Thyroid gland (tissue), 4 donors: Measurements from ENCODE around the gene COIL. TPM values are rescaled to one million over a fixed set of nuclear protein-coding genes. Genes with fewer than 3 reads are reported as not detected.

Experiments
- DNase-seq, 2 donors: peaks; one replicate each; pipeline ENCODE4 v3.0.0-alpha.2; 2019
- H3K27ac ChIP-seq, 3 donors: fragments of 200-600 bp; sonication (generic); 1 replicate in 2 of 3; 2 replicates in 1 of 3; pipeline ENCODE4 v1.5.1; 2016 to 2019; ENCODE audit warnings: mild to moderate bottlenecking in 1 of 3, moderate library complexity in 1 of 3
- H3K27me3 ChIP-seq: fragments of 200-600 bp; sonication (generic); one replicate; pipeline ENCODE4 v1.5.1; 2019
- H3K36me3 ChIP-seq, 2 donors: fragments of 200-600 bp; sonication (generic); one replicate each; pipeline ENCODE4 v1.5.1; 2016 to 2019
- H3K4me1 ChIP-seq, 2 donors: fragments of 200-600 bp; sonication (generic); one replicate each; pipeline ENCODE4 v1.5.1; 2017 to 2019
- H3K4me3 ChIP-seq, 3 donors: fragments of 200-600 bp; sonication (generic); replicated peaks in 1 of 3; 1 replicate in 2 of 3; 2 replicates in 1 of 3; pipeline ENCODE4 v1.5.1; 2016; ENCODE audit warnings: mild to moderate bottlenecking in 1 of 3
- H3K9me3 ChIP-seq: fragments of 200-600 bp; sonication (generic); one replicate; pipeline ENCODE4 v1.5.1; 2017
- CTCF ChIP-seq, 6 experiments: fragments of 200-600 bp in 3 of 6; fragments of 450-650 bp in 3 of 6; sonication (generic) in 3 of 6; IDR thresholded peaks; one replicate each; pipeline ENCODE4 v1.5.1; 2016 to 2019; ENCODE audit warnings: antibody characterized with exemption in 6 of 6, mild to moderate bottlenecking in 2 of 6, inconsistent platforms in 1 of 6, moderate library complexity in 1 of 6
- POLR2A ChIP-seq, 2 donors: fragments of 450-650 bp; IDR thresholded peaks; one replicate each; pipeline ENCODE4 v1.6.1; 2017; ENCODE audit warnings: antibody characterized with exemption in 2 of 2, mild to moderate bottlenecking in 2 of 2, moderate library complexity in 1 of 2
- WGBS, 2 donors: methylation state at CpG; one replicate each; pipeline ENCODE4 v1.1.5; 2017; 5-methylcytosine and 5-hydroxymethylcytosine counted together
- intact Hi-C: fragments of 100-400 bp; cut with DNase I; formaldehyde crosslinking; loops from one replicate; pipeline ENCODE4 v1.15.1; 2023
- total RNA-seq, 4 donors: library from RNA; depleted of rRNA; stranded (reverse); fragments of >200 nt; gene quantifications; one replicate each; pipeline ENCODE4 v1.2.3, GENCODE V29; 2016

Gene COIL
- total RNA-seq, 4 donors from 2014 or later, result 13.2 to 18.3 (median 17.5) TPM

- H3K4me3 ChIP-seq, result no peak overlapping the region
- H3K36me3 ChIP-seq, result no peaks in the 10 kb centered on the region
- DNase-seq, result no peak
- peaks cover 11 to 16% of the 10 kb centered on the region in 2 donors for H3K4me1 ChIP-seq
- no peaks in the 10 kb centered on the region for H3K27me3 ChIP-seq
- intact Hi-C loops, result no loop called here
- no peak overlapping the region for H3K27ac ChIP-seq
- H3K9me3 ChIP-seq, result no peaks in the 10 kb centered on the region
- TF ChIP-seq POLR2A (IDR thresholded peaks at IDR 0.05) (no peak), CTCF (IDR thresholded peaks at IDR 0.05) (no peak)
- WGBS, 2 donors, result 96% methylated on average over 5 of the region's 5 CpGs
These were observed 3.9 kb downstream of the COIL start for GRCh38 chr17:56956992-56957391.

- WGBS, 2 donors, result 74 to 84% methylated on average over 3 of the region's 3 CpGs
- intact Hi-C loops, result no loop called here
- Histone ChIP-seq H3K4me1 (no peaks in the 10 kb centered on the region), H3K27ac (no peak overlapping the region), H3K9me3 (no peaks in the 10 kb centered on the region), H3K27me3 (no peaks in the 10 kb centered on the region), H3K4me3 (no peak overlapping the region), H3K36me3 (peaks cover 17 to 28% of the 10 kb centered on the region in 2 donors)
- TF ChIP-seq POLR2A (IDR thresholded peaks at IDR 0.05) (no peak), CTCF (IDR thresholded peaks at IDR 0.05) (no peak)
- DNase-seq, result no peak
These were observed 11.3 kb downstream of the COIL start for GRCh38 chr17:56949595-56949994.

GRCh38 chr17:56948491-56948890, 12.4 kb downstream of the COIL start:
- no peaks in the 10 kb centered on the region for H3K27me3 ChIP-seq
- no peaks in the 10 kb centered on the region for H3K4me1 ChIP-seq
- TF ChIP-seq POLR2A (IDR thresholded peaks at IDR 0.05) (no peak), CTCF (IDR thresholded peaks at IDR 0.05) (no peak)
- H3K9me3 ChIP-seq, result no peaks in the 10 kb centered on the region
- no peak for DNase-seq
- H3K27ac ChIP-seq, result no peak overlapping the region
- intact Hi-C loops, result no loop called here
- WGBS, 2 donors, result 97% methylated on average over 1 of the region's 1 CpG
- no peak overlapping the region for H3K4me3 ChIP-seq
- peaks cover 28 to 39% of the 10 kb centered on the region in 2 donors for H3K36me3 ChIP-seq

GRCh38 chr17:56947741-56948140, 13.1 kb downstream of the COIL start:
- TF ChIP-seq CTCF (IDR thresholded peaks at IDR 0.05) (no peak), POLR2A (IDR thresholded peaks at IDR 0.05) (no peak)
- H3K36me3 ChIP-seq, result peaks cover 31 to 42% of the 10 kb centered on the region in 2 donors

GRCh38 chr17:56945938-56946505, 14.8 kb downstream of the COIL start:
- WGBS, 2 donors, result 90 to 92% methylated on average over 3 of the region's 3 CpGs
- Histone ChIP-seq H3K27me3 (no peaks in the 10 kb centered on the region), H3K4me1 (no peaks in the 10 kb centered on the region), H3K27ac (no peak overlapping the region), H3K9me3 (no peaks in the 10 kb centered on the region), H3K36me3 (peaks cover 40 to 52% of the 10 kb centered on the region in 2 donors), H3K4me3 (no peak overlapping the region)
- TF ChIP-seq CTCF (IDR thresholded peaks at IDR 0.05) (no peak), POLR2A (IDR thresholded peaks at IDR 0.05) (no peak)
- DNase-seq, result no peak
- intact Hi-C loops, result no loop called here

More at GRCh38 chr17:56947741-56948140, 13.1 kb downstream of the COIL start:
- H3K9me3 ChIP-seq, result no peaks in the 10 kb centered on the region
- no peak overlapping the region for H3K27ac ChIP-seq
- 80 to 82% methylated on average over 1 of the region's 1 CpG for WGBS, 2 donors
- no peak overlapping the region for H3K4me3 ChIP-seq
- no peaks in the 10 kb centered on the region for H3K27me3 ChIP-seq
- no peak for DNase-seq
- intact Hi-C loops, result no loop called here
- H3K4me1 ChIP-seq, result no peaks in the 10 kb centered on the region
